ENCODE data around the gene MYT1.
"Not testable (repeated sequence)": the region's sequence is repeated elsewhere in the genome, so short reads cannot be mapped to it uniquely, and the experiment has no call there.

The MYT1 gene

DNA sequence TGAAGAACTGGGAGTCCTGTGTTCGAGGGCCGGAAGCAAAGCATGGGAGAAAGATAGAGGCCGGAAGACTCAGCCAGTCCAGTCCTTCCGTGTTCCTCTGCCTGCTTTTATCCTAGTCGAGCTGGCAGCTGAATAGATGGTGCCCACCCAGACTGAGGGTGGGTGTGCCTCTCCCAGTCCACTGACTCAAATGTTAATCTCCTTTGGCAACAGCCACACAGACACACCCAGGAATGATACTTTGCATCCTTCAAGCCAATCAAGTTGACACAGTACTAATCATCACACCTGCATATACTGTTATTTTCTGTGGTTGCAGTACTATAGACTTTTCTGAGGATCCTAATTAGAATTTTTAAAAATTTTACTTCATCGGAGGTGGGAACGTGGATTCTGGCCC is 112.6 kb downstream of the MYT1 start:
- DNase-seq (ENCODE audit: low spot score), result no peak

DNA sequence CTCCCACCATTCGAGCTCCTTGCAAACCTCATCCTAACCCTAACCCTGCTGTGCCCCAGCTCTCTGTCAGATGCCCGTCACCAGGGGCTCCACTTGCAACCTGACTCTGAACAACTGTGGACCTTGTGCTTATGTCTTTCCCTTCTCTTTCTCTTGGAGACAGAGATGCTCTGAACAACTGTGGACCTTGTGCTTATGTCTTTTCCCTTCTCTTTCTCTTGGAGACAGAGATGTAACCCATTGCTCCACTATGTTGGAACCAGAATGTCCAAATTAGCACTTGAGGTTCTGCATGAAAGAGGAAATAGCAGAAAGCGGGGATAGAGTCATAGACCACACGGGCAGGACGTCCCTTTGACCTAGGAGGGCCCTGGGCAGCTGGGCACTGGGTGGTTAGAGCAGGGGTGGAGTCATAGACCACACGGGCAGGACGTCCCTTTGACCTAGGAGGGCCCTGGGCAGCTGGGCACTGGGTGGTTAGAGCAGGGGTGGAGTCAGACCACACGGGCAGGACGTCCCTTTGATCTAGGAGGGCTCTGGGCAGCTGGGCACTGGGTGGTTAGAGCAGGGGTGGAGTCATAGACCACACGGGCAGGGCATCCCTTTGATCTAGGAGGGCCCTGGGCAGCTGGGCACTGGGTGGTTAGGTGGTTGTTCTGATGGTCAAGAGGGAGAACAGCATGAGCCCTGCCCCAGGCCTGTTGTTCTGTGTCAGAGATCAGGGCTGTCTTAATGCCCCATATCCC is 113.5 kb downstream of the MYT1 start:
- DNase-seq (ENCODE audit: low spot score), result no peak

DNA sequence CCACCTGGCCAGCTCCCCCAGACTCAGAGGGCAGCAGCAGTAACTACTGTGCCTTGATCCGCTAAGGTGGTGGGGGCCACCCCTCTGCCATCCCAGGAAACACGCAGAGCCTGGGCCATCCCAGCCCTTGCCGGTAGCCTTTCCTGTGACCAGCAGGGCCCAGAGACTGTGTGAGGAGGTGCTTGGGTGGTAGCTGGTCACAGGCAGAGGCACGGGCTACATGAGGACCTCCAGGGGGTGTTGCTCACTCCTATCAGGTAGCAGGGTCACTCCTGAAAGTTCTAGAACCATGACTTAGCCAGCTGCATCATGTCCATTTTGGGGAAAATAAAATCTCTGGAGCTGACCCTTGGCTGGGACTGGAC is 114.0 kb downstream of the MYT1 start:
- no peak for DNase-seq (ENCODE audit: low spot score)

DNA sequence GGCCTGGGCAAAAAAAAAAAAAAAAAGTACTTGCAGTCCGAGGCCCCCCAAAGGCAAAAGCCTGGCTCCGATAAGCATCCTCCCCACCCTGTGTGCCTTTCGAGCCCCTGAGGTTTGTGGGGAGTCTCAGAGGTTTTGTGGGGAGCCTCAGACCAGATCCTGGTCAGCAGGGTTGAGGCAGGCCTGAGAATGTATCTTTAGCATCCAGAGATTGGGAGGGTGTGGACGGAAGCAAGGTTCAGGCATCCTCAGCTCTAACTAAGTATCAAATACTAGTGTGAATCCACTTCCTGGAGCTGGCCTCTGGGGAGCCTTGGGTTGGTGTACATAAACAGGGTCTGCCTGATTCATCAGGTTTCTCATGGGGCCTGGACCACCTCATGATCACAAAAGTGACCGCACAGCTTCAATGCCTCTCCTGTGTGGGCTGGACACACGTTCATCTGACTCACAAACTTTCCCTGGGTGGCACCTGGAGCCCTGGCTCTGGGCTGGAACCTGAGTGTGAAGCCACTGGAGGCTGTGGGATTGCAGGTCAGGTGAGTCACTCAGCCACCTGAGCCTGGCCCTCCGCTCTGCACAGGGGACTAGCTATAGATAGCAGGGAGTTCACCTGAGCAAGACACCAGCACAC is 115.7 kb downstream of the MYT1 start:
- no peak for DNase-seq (ENCODE audit: low spot score)

DNA sequence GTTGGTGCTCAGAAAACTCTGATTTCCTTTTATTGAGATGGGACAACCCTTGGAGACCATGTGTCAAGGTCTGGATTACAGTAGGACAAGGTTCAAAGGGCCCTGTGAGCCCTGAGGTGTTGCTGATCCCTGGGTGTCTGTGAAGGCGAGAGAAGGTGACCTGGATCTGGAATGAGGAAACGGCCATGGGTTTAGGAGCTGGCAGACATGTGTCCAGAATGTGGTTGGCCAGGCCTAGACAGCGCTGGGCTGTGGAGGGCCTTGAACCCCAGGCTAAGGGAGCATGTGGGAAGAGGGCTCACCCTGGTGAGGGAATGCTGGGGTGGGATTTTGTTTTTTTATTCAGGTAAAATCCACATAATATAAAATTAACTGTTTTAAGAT is 116.2 kb downstream of the MYT1 start:
- no peak for DNase-seq (ENCODE audit: low spot score)

DNA sequence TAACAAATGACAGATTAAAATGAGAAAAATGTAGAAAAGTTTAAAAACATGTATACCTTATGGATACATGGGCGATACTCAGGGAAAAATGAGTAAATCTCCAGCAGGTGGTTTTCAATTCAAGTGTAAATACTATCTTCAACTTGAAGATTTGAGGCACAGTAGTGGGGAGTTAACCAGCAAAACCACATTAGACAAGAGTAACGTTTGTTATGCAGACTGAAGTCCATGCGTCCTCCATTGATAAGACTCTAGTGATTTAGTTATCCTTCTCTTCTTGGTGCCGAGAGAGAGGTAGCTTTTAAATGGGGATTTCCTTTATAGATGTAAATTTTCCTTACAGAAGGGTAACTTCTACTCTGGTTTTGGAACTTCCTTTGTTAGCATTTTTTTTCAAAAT is 119.4 kb downstream of the MYT1 start:
- DNase-seq (ENCODE audit: low spot score), result no peak

DNA sequence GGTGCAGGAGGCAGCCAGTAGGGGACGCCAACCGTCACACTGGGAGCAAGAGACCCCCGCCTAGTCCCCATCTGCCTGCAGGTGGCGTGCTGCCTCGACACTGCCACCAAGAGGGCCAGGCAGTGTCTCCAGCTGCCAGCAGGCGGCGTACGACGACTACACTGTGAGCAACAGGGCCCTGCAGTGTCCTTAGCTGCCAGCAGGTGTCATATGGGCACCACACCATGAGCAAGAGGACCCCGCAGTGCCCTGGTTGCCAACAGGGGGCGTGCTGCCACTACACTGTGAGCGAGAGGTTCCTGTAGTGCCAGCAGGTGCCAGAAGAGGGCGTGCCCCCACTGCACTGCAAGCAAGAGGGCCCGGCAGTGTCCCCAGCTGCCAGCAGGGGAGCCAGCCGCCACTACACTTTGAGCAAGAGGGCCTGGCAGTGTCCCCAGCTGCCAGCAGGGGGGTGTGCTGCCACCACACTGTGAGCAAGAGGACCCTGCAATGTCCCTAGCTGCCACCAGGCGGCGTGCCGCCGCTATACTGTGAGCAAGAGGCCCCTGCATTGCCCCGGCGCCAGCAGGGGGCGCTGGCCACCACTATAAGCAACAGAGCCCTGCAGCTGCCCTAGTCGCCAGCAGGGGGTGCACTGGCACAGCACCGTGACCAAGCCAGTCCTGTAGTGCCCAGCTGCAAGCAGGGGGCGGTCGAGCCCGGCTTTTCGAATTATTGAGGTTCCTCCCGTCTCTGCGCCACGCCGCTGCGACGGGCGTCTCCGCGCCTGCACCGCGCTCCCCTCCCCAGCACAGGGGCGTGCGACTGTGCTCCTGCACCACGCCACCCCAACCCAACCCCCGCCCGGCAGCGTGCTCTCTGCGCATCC is 121.6 kb downstream of the MYT1 start:
- peak; percentile 95 for DNase-seq (ENCODE audit: low spot score)

DNA sequence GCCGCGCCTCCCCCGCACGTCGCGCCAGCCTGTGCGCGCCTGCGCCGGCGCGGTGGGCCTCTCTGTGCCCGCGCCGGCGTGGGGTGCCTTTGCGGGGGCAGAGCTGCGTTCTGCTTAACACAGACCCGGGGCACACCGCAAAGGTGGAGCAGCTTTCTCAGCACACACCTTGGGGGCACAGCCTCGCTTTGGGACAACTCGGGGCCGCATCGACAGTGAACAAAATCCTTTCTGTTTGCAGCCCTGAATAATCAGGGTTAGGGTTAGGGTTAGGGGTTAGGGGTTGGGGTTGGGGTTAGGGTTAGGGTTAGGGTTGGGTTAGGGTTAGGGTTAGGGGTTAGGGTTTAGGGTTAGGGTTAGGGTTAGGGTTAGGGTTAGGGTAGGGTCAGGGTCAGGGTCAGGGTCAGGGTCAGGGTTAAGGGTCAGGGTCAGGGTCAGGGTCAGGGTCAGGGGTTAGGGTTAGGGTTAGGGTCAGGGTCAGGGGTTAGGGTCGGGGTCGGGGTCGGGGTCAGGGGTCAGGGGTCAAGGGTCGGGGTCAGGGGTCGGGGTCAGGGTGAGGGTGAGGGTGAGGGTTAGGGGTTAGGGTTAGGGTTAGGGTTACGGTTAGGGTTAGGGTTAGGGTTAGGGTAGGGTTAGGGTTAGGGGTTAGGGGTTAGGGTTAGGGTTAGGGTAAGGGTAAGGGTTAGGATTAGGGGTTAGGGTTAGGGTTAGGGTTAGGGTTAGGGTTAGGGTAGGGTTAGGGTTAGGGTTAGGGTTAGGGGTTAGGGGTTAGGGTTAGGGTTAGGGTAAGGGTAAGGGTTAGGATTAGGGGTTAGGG is 122.4 kb downstream of the MYT1 start:
- DNase-seq (ENCODE audit: low spot score), result not testable (repeated sequence)

DNA sequence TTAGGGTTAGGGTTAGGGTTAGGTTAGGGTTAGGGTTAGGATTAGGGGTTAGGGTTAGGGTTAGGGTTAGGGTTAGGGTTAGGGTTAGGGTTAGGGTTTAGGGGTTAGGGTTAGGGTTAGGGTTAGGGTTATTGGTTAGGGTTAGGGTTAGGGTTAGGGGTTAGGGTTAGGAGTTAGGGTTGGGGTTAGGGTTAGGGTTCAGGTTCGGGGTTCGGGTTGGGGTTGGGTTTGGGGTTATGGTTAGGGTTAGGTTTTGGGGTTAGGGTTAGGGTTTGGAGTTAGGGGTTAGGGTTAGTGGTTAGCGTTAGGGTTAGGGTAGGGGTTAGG is 123.0 kb downstream of the MYT1 start:
- DNase-seq (ENCODE audit: low spot score), result not testable (repeated sequence)
